Measurements from ENCODE around the gene ELF5. TPM values are rescaled to one million over a fixed set of nuclear protein-coding genes. Genes with fewer than 3 reads are reported as not detected.

The ELF5 gene
- total and polyA plus RNA-seq, 10 of the 15 experiments (the other 5 are each of a cell fraction or from before 2014, with no cell fraction given), result not detected

- no peaks in the 10 kb centered on the region for H4K20me1 ChIP-seq (ENCODE audit: control insufficient read depth, insufficient read depth)
- SMC1A ChIA-PET (ENCODE audit: uncharacterized antibody, unreplicated experiment), result no interaction called here
- CTCF ChIA-PET, result interaction anchor here (1.6 kb wide), 1 partner anchor 38 kb away, joined by 4 read pairs; no protein-coding TSS in a partner anchor
- no peak for DNase-seq (ENCODE audit: low read depth, low spot score)
- no peaks in the 10 kb centered on the region for H3K79me2 ChIP-seq (ENCODE audit: control insufficient read depth, insufficient read depth, low read length)
- no peak overlapping the region for H2AFZ ChIP-seq (ENCODE audit: control insufficient read depth, low read depth, low read length)
- H3K4me1 ChIP-seq (ENCODE audit: control insufficient read depth, insufficient read depth, low read length), result no peaks in the 10 kb centered on the region
- intact Hi-C loops (cut with micrococcal nuclease; ENCODE audit: unreplicated experiment), result no loop called here
- H3K4me2 ChIP-seq (ENCODE audit: control insufficient read depth, insufficient read depth), result no peak overlapping the region
- no peak overlapping the region for H3K4me3 ChIP-seq
- no TSS peak for BruUV-seq (replicated peaks)
- H3K9ac ChIP-seq (ENCODE audit: control insufficient read depth, insufficient read depth, low read length), result no peak overlapping the region
- no peaks in the 10 kb centered on the region for H3K36me3 ChIP-seq (ENCODE audit: control insufficient read depth in 2 of 2, insufficient read depth in 2 of 2, low read length in 1 of 2)
- no peaks in the 10 kb centered on the region; a peak in 1 of 4 replicates for H3K27me3 ChIP-seq (replicated peaks in 1 of 2; ENCODE audit: control insufficient read depth in 2 of 2, insufficient read depth in 2 of 2, low read length in 1 of 2)
- TF ChIP-seq NBN (IDR thresholded peaks at IDR 0.05) (no peak), RFX5 (IDR thresholded peaks at IDR 0.05; ENCODE audit: low read depth, low read length) (no peak), BHLHE40 (IDR thresholded peaks at IDR 0.05; ENCODE audit: borderline replicate concordance in 1 of 2, low read depth in 2 of 2, low read length in 1 of 2) (no peak), YBX1 (IDR thresholded peaks at IDR 0.05) (no peak), SMAD1 (IDR thresholded peaks at IDR 0.05; ENCODE audit: low read depth, partially characterized antibody) (no peak), SPI1 (IDR thresholded peaks at IDR 0.05; ENCODE audit: borderline replicate concordance, insufficient read depth, low read depth, low read length) (no peak), POU2F2 (IDR thresholded peaks at IDR 0.05; ENCODE audit: borderline replicate concordance, low read depth, low read length) (no peak)
- TF ChIP-seq, protein P1, sequence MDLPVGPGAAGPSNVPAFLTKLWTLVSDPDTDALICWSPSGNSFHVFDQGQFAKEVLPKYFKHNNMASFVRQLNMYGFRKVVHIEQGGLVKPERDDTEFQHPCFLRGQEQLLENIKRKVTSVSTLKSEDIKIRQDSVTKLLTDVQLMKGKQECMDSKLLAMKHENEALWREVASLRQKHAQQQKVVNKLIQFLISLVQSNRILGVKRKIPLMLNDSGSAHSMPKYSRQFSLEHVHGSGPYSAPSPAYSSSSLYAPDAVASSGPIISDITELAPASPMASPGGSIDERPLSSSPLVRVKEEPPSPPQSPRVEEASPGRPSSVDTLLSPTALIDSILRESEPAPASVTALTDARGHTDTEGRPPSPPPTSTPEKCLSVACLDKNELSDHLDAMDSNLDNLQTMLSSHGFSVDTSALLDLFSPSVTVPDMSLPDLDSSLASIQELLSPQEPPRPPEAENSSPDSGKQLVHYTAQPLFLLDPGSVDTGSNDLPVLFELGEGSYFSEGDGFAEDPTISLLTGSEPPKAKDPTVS (IDR thresholded peaks at IDR 0.05; ENCODE audit: low read depth, low read length), result no peak
- ATAC-seq, result no peak
- FAIRE-seq, result no peak
- peaks cover 1% of the 10 kb centered on the region; the same call in 2 of the 3 replicates for H3K9me3 ChIP-seq (replicated peaks; ENCODE audit: control insufficient read depth, insufficient read depth, low read length)
- WGBS (ENCODE audit: insufficient coverage, insufficient replicate concordance, low lambda C conversion rate, missing lambda C conversion rate), result 15% methylated on average over 3 of the region's 3 CpGs
- RAD21 ChIA-PET (ENCODE audit: unreplicated experiment), result no interaction called here
- POLR2A ChIA-PET, result no interaction called here
- H3K27ac ChIP-seq (ENCODE audit: control insufficient read depth, insufficient read depth), result no peak overlapping the region
- in situ Hi-C loops (cut with MboI), result no loop called here
These were observed 17.1 kb upstream of the ELF5 start for GRCh38 chr11:34530545-34531234.
